ENCODE results near the gene TACSTD2.
"Not testable (repeated sequence)": the region's sequence is repeated elsewhere in the genome, so short reads cannot be mapped to it uniquely, and the experiment has no call there.

The TACSTD2 gene

GRCh38 chr1:58563715-58564114 is 13.3 kb downstream of the TACSTD2 start:
- not testable (repeated sequence) for DNase-seq (ENCODE audit: low spot score)

GRCh38 chr1:58561633-58562032 is 15.4 kb downstream of the TACSTD2 start:
- DNase-seq (ENCODE audit: low spot score): no peak

- DNase-seq (ENCODE audit: low spot score): no peak
These were observed 21.7 kb downstream of the TACSTD2 start for GRCh38 chr1:58555393-58555792.

DNA sequence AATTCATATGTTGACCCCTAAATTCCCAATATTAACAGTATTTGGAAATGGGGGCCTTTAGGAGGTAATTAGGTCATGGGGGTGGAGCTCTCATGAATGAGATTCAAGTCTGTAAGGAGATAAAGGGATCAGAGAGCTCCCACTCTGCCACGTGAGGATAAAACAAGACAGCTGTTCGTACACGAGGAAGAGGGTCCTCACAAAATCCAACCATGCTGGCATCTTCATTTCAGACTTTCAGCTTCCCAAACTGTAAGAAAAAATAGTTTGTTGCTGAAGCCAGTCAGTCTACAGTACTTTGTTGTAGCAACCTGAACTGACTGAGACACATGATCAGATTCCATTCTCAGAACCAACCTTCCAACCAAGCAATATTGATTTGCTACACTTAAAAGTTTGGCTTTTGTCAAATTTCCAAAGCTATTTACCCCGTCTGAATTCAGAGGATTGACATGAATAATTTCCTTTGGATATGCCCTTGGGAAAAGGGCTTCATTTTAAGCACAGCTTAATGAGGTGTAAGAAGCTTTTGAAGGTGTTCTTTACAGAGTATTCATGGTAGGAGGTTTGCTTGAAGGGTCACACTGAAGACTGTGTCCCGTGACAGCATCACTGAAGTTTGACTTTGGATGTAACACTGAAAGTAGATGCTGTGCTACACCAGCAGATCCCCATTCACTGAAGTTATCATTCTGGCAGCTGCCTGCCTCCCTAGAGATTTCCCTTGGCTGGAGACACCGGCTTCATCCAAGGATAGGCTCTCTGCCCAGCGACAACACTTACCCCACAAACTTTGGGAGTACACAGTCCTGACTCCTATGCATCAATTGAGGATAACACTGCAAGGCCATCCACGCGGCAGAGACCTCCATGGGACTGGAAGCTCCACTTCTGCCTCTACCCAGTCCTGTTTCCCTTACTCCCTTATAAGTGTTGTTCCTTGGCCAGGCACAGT is 25.6 kb downstream of the TACSTD2 start:
- no peak for DNase-seq (ENCODE audit: low spot score)

DNA sequence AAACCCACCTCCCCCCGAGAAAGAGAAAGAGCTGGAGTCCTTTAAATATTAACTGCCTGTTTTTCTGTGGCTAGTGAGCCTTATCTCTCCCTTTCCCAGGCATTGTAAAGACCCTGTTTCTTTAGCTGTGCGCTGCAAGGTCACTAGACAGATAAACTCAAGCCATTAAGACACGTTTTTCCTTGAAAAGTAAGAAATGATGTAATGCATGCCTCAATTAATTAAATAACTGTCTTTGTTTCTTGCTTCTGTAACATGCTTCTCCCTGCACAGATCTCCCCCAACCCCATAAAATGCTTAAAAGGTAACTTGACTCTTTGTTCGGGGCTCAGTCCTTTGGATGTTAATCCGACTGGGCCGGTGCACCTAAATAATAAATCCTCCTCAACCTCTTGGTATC is 27.8 kb downstream of the TACSTD2 start:
- DNase-seq (ENCODE audit: low spot score): not testable (repeated sequence)

- DNase-seq (ENCODE audit: low spot score): no peak
These were observed 28.7 kb downstream of the TACSTD2 start for GRCh38 chr1:58548371-58548770.

- peak; percentile 97 for DNase-seq (ENCODE audit: low spot score)
These were observed 30.3 kb downstream of the TACSTD2 start, which contains the start of gene OMA1 for GRCh38 chr1:58546520-58547308. Gene OMA1 (minus strand): TSS chr1:58546726. CDS start chr1:58539294, 7,432 bp downstream.

GRCh38 chr1:58545591-58546519 is 31.2 kb downstream of the TACSTD2 start:
- peak; percentile 91 for DNase-seq (ENCODE audit: low spot score)

GRCh38 chr1:58543260-58543659 is 33.8 kb downstream of the TACSTD2 start:
- no peak for DNase-seq (ENCODE audit: low spot score)

DNA sequence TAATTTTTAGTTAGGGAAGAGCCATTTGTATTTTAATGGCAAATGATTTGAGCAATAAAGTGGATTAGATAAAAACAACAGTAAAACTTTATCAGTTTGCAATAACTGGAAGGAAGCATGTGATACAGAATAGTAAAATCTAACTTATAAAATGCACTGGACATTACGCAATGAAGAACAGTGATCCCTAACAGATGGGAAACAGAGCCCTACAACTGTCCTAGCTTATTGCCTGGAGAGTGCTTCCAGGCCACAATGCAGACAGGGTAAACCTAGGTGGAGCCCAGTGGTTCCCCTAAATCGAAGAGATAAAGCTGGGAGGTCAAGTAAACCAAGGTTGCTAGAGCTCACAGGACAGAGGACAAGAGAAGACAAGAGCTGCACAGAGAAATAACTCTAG is 37.5 kb downstream of the TACSTD2 start:
- DNase-seq (ENCODE audit: low spot score): no peak

DNA sequence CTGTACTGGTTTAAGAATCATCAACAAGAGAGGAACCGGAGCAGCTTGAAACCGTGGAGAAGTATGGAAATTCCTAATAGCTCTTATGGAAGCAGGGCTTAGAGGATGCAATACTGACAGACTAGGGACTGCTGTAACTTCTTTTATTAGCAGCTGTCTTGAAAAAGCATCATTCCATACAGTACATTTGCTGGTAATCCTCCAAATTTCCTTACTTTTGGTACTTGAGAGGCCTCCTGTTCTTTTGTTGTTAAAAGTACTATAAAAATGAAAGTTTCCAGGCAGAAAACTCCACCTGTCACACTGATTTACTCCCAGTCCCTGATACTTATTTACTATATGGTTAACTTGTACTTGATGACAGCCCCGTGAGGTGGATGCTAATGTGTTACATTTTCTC is 38.2 kb downstream of the TACSTD2 start:
- DNase-seq (ENCODE audit: low spot score): no peak

DNA sequence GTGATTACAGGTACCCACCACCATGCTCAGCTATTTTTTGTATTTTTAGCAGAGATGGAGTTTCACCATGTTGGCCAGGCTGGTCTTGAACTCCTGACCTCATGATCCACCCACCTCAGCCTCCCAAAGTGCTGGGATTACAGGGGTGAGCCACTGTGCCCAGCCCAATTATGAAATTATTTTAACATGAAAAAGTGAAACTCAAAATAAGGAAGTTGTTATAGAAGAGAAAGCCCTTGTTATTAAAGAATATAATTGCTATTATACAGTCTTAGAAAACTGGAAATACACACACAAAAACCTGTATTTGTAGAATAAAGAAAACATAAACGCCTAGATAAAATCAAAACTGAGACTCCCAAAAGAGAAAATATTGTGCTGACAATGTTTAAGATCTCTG is 45.2 kb downstream of the TACSTD2 start:
- not testable (repeated sequence) for DNase-seq (ENCODE audit: low spot score)

DNA sequence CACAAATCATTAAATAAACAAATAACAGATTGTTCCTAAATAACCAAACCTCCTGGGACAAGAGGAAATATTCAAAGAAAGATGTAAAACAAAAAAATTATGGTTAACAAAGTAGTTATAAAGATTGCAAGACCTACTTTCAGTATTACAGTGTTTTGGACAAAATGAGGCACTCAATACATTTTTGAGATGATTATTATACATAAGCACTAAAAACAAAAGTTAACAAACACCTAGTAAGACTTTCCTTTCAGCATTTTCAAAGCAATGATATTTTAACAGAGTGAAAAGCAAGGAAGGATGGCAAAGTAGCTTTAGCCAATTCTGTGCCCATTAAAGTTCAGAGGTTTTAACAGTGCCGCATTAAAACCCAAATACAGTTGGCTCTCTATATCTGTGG is 47.8 kb downstream of the TACSTD2 start:
- DNase-seq (ENCODE audit: low spot score): no peak

GRCh38 chr1:58528518-58528917 is 48.5 kb downstream of the TACSTD2 start:
- DNase-seq (ENCODE audit: low spot score): no peak
